Esophagus muscularis mucosa (tissue), 4 donors: ENCODE measurements around the gene NR4A3.

Experiments used
- CTCF ChIP-seq, 3 experiments: fragments of 200-600 bp in 2 of 3; fragments of 450-650 bp in 1 of 3; sonication (generic) in 2 of 3; IDR thresholded peaks; one replicate each; pipeline ENCODE4 v1.5.1; 2017 to 2019; ENCODE audit warnings: antibody characterized with exemption in 3 of 3, mild to moderate bottlenecking in 2 of 3, moderate library complexity in 1 of 3
- EP300 ChIP-seq: sonication (generic); formaldehyde crosslinking; IDR thresholded peaks from one replicate; pipeline ENCODE4 v1.6.1; 2017; ENCODE audit warnings: antibody characterized with exemption
- POLR2A ChIP-seq: fragments of 450-650 bp; IDR thresholded peaks from one replicate; pipeline ENCODE4 v1.6.1; 2017; ENCODE audit warnings: antibody characterized with exemption, moderate library complexity, mild to moderate bottlenecking, low read depth
- POLR2AphosphoS5 ChIP-seq, 2 donors: sonication (generic); formaldehyde crosslinking; IDR thresholded peaks; one replicate each; pipeline ENCODE4 v1.6.1; 2017; ENCODE audit warnings: antibody characterized with exemption in 2 of 2

GRCh38 chr9:99866398-99866797 lies 44.7 kb downstream of the NR4A3 start:
- TF ChIP-seq CTCF (IDR thresholded peaks at IDR 0.05) (no peak), POLR2AphosphoS5 (IDR thresholded peaks at IDR 0.05) (no peak), POLR2A (no peak), EP300 (no peak)
